BJ (cell line): ENCODE results near the gene LDB2. TPM values are rescaled to one million over a fixed set of nuclear protein-coding genes. Genes with fewer than 3 reads are reported as not detected.
"Not testable (repeated sequence)": the region's sequence is repeated elsewhere in the genome, so short reads cannot be mapped to it uniquely, and the experiment has no call there.

Experiments
- CTCF ChIA-PET: fragments of 350-600 bp; formaldehyde crosslinking; extraction: SDS; loops from one replicate; lab custom pipeline; 2021; ENCODE audit warnings: antibody characterized with exemption, inconsistent platforms; lab: Yijun Ruan, JAX
- POLR2A ChIA-PET: fragments of 300-600 bp; sonication (Branson Sonifier 250); formaldehyde crosslinking; extraction: SDS; loops from one replicate; lab custom pipeline; 2021; ENCODE audit warnings: antibody characterized with exemption; lab: Charles Lee
- DNase-seq: peaks from one replicate; pipeline ENCODE4 v3.0.0-alpha.2; 2011; ENCODE audit warnings: low read depth
- H3K27me3 ChIP-seq: 2 replicates; pipeline ENCODE4 v1.6.0; 2011; ENCODE audit warnings: low read length; ENCODE audit not compliant: control insufficient read depth, insufficient read depth
- H3K36me3 ChIP-seq: 2 replicates; pipeline ENCODE4 v1.5.1; 2011; ENCODE audit warnings: low read length; ENCODE audit not compliant: control insufficient read depth, insufficient read depth
- H3K4me3 ChIP-seq: 2 replicates; pipeline ENCODE4 v1.5.1; 2011; ENCODE audit warnings: low read depth, mild to moderate bottlenecking, control low read depth, low read length
- CTCF ChIP-seq: IDR thresholded peaks from 2 replicates; pipeline ENCODE4 v1.5.1; 2011; ENCODE audit warnings: low read depth, mild to moderate bottlenecking, control low read depth, inconsistent platforms, low read length, moderate library complexity; ENCODE audit not compliant: insufficient read depth
- polyA plus RNA-seq: library from polyadenylated mRNA; depleted of rRNA; stranded (reverse); fragments of >200 nt; gene quantifications from 2 replicates; pipeline ENCODE4 v1.2.3, GENCODE V29; 2011

The LDB2 gene
- polyA plus RNA-seq, 1 experiment = 79.7 TPM

- no peak for TF ChIP-seq CTCF
- POLR2A ChIA-PET = no interaction called here
Observed at GRCh38 chr4:16573739-16574138, 324.7 kb downstream of the LDB2 start.

GRCh38 chr4:16573206-16573605, 325.2 kb downstream of the LDB2 start:
- CTCF ChIA-PET = no interaction called here
- H3K36me3 ChIP-seq = no peaks in the 10 kb centered on the region
- H3K4me3 ChIP-seq = no peak overlapping the region
- TF ChIP-seq CTCF = no peak
- POLR2A ChIA-PET = no interaction called here
- H3K27me3 ChIP-seq = no peaks in the 10 kb centered on the region
- DNase-seq = no peak

More at GRCh38 chr4:16573739-16574138, 324.7 kb downstream of the LDB2 start:
- Histone ChIP-seq H3K4me3 (no peak overlapping the region), H3K36me3 (no peaks in the 10 kb centered on the region), H3K27me3 (no peaks in the 10 kb centered on the region)
- CTCF ChIA-PET = interaction anchor here (1.6 kb wide), 1 partner anchor 44 kb away, joined by 3 read pairs; no protein-coding TSS in a partner anchor
- DNase-seq = peak; percentile 41

GRCh38 chr4:16572631-16573030, 325.8 kb downstream of the LDB2 start:
- Histone ChIP-seq H3K27me3 (no peaks in the 10 kb centered on the region), H3K4me3 (no peak overlapping the region), H3K36me3 (no peaks in the 10 kb centered on the region)
- no peak for TF ChIP-seq CTCF
- CTCF ChIA-PET = no interaction called here
- no peak for DNase-seq
- POLR2A ChIA-PET = no interaction called here

- no peak for DNase-seq
- no peak for TF ChIP-seq CTCF
- H3K27me3 ChIP-seq = no peaks in the 10 kb centered on the region
- ChIA-PET CTCF (interaction anchor here (0.6 kb wide), 1 partner anchor 9 kb away, joined by 3 read pairs; no protein-coding TSS in a partner anchor), POLR2A (no interaction called here)
- H3K36me3 ChIP-seq = no peaks in the 10 kb centered on the region
- no peak overlapping the region for H3K4me3 ChIP-seq
Observed at GRCh38 chr4:16572161-16572560, 326.3 kb downstream of the LDB2 start.

GRCh38 chr4:16569790-16570189, 328.7 kb downstream of the LDB2 start:
- no peak for DNase-seq
- Histone ChIP-seq H3K27me3 (no peaks in the 10 kb centered on the region), H3K36me3 (no peaks in the 10 kb centered on the region), H3K4me3 (no peak overlapping the region)
- TF ChIP-seq CTCF = no peak
- ChIA-PET CTCF (no interaction called here), POLR2A (no interaction called here)

GRCh38 chr4:16557316-16557715, 341.1 kb downstream of the LDB2 start:
- H3K4me3 ChIP-seq, POLR2A ChIA-PET, H3K27me3 ChIP-seq, DNase-seq, CTCF ChIA-PET, H3K36me3 ChIP-seq: not testable (repeated sequence)
